GM12878 (cell line): Measurements from ENCODE around the gene ADCK1. TPM values are rescaled to one million over a fixed set of nuclear protein-coding genes. Genes with fewer than 3 reads are reported as not detected.

Experiments
- ATAC-seq: fragments of 200-7000 bp; cut with Tn5 transposase; 3 replicates; pipeline ENCODE4 v1.9.1; 2020; ENCODE audit warnings: mild to moderate bottlenecking, moderate library complexity
- BruUV-seq: library from RNA; stranded (reverse); fragments of 400-500 nt; replicated peaks from 2 replicates; lab custom pipeline; 2021; lab: Mats Ljungman, UMichigan
- CTCF ChIA-PET: fragments of 300-600 bp; sonication (Branson Sonifier 250); formaldehyde crosslinking; extraction: SDS; loops from one replicate; lab custom pipeline; 2021; ENCODE audit warnings: inconsistent platforms; lab: Yijun Ruan, JAX
- POLR2A ChIA-PET: fragments of 350-600 bp; formaldehyde crosslinking; extraction: SDS; loops from one replicate; lab custom pipeline; 2021; ENCODE audit warnings: inconsistent platforms; lab: Charles Lee
- RAD21 ChIA-PET: fragments of 300-600 bp; sonication (Branson Sonifier 250); formaldehyde crosslinking; loops from one replicate; lab custom pipeline; 2023; ENCODE audit warnings: antibody characterized with exemption; ENCODE audit not compliant: unreplicated experiment; lab: Charles Lee
- SMC1A ChIA-PET: fragments of 300-600 bp; sonication (Branson Sonifier 250); formaldehyde crosslinking; loops from one replicate; lab custom pipeline; 2023; ENCODE audit not compliant: unreplicated experiment, uncharacterized antibody; lab: Charles Lee
- DNase-seq: peaks from one replicate; pipeline ENCODE4 v3.0.0-alpha.2; 2011; ENCODE audit warnings: low read depth, low spot score
- FAIRE-seq: peaks from 3 replicates; lab custom pipeline; 2011; peaks lifted over from hg19 to GRCh38; lab: Jason Lieb, UNC
- H2AFZ ChIP-seq: 2 replicates; pipeline ENCODE4 v1.6.0; 2011; ENCODE audit warnings: low read depth, low read length, control low read depth; ENCODE audit not compliant: control insufficient read depth
- H3K27ac ChIP-seq: 2 replicates; pipeline ENCODE4 v1.5.1; 2011; ENCODE audit warnings: control low read depth; ENCODE audit not compliant: control insufficient read depth, insufficient read depth
- H3K27me3 ChIP-seq, 2 experiments: replicated peaks in 1 of 2; 2 replicates each; pipeline versions ENCODE4 v1.6.0 to v1.6.1; 2011; ENCODE audit warnings: low read length in 1 of 2; ENCODE audit not compliant: control insufficient read depth in 2 of 2, insufficient read depth in 2 of 2
- H3K36me3 ChIP-seq, 2 experiments: 2 replicates each; pipeline ENCODE4 v1.5.1; 2011; ENCODE audit warnings: low read length in 1 of 2; ENCODE audit not compliant: control insufficient read depth in 2 of 2, insufficient read depth in 2 of 2
- H3K4me1 ChIP-seq: 2 replicates; pipeline ENCODE4 v1.6.1; 2011; ENCODE audit warnings: mild to moderate bottlenecking, low read length, moderate library complexity, mixed read lengths; ENCODE audit not compliant: control insufficient read depth, insufficient read depth
- H3K4me2 ChIP-seq: 2 replicates; pipeline ENCODE4 v1.6.0; 2011; ENCODE audit warnings: control low read depth; ENCODE audit not compliant: control insufficient read depth, insufficient read depth
- H3K4me3 ChIP-seq: fragments of 200-600 bp; sonication (generic); 2 replicates; pipeline ENCODE4 v1.5.1; 2016
- H3K79me2 ChIP-seq: 2 replicates; pipeline ENCODE4 v1.6.0; 2011; ENCODE audit warnings: low read length; ENCODE audit not compliant: control insufficient read depth, insufficient read depth
- H3K9ac ChIP-seq: 2 replicates; pipeline ENCODE4 v1.8.0; 2011; ENCODE audit warnings: low read length, control low read depth, mixed read lengths; ENCODE audit not compliant: control insufficient read depth, insufficient read depth
- H3K9me3 ChIP-seq: replicated peaks from 3 replicates; pipeline ENCODE4 v1.5.1; 2011; ENCODE audit warnings: mild to moderate bottlenecking, low read length; ENCODE audit not compliant: control insufficient read depth, insufficient read depth
- H4K20me1 ChIP-seq: 2 replicates; pipeline ENCODE4 v1.6.0; 2011; ENCODE audit not compliant: control insufficient read depth, insufficient read depth
- EZH2 ChIP-seq: IDR thresholded peaks from 2 replicates; pipeline ENCODE4 v1.6.1; 2012; ENCODE audit warnings: low read depth, mild to moderate bottlenecking, control low read depth, inconsistent platforms, low read length, borderline replicate concordance; ENCODE audit not compliant: control insufficient read depth
- HCFC1 ChIP-seq: fragments of 150-350 bp; IDR thresholded peaks from 2 replicates; pipeline ENCODE4 v1.6.1; 2014; ENCODE audit warnings: low read length
- JUNB ChIP-seq: IDR thresholded peaks from 2 replicates; pipeline ENCODE4 v1.6.1; 2016; ENCODE audit warnings: antibody characterized with exemption, mild to moderate bottlenecking
- NFIC ChIP-seq: IDR thresholded peaks from 2 replicates; pipeline ENCODE4 v1.6.1; 2012; ENCODE audit warnings: low read depth, mild to moderate bottlenecking, inconsistent platforms, low read length, moderate library complexity
- NR2F1 ChIP-seq: fragments of 450-650 bp; conservative IDR thresholded peaks from 2 replicates; pipeline ENCODE4 v1.6.1; 2017; ENCODE audit warnings: mild to moderate bottlenecking
- PAX8 ChIP-seq: fragments of 450-650 bp; IDR thresholded peaks from 2 replicates; pipeline ENCODE4 v1.6.1; 2017; ENCODE audit warnings: mild to moderate bottlenecking, moderate library complexity
- RB1 ChIP-seq: fragments of 450-650 bp; formaldehyde crosslinking; IDR thresholded peaks from 2 replicates; pipeline ENCODE4 v1.6.1; 2017; ENCODE audit warnings: mild to moderate bottlenecking, borderline replicate concordance
- SRF ChIP-seq, 2 experiments: IDR thresholded peaks; 2 replicates each; pipeline ENCODE4 v1.6.1; 2011; ENCODE audit warnings: low read depth in 2 of 2, low read length in 2 of 2, mild to moderate bottlenecking in 1 of 2, moderate library complexity in 1 of 2
- STAT1 ChIP-seq: fragments of 450-650 bp; conservative IDR thresholded peaks from 2 replicates; pipeline ENCODE4 v1.6.1; 2014; ENCODE audit warnings: antibody characterized with exemption, mild to moderate bottlenecking
- TARDBP ChIP-seq: IDR thresholded peaks from 2 replicates; pipeline ENCODE4 v1.6.1; 2016; ENCODE audit warnings: borderline replicate concordance
- ZNF24 ChIP-seq: fragments of 450-650 bp; IDR thresholded peaks from 2 replicates; pipeline ENCODE4 v1.6.1; 2017; ENCODE audit warnings: antibody characterized with exemption, mild to moderate bottlenecking
- WGBS: methylation state at CpG from one replicate; pipeline ENCODE4 v1.1.6; 2016; ENCODE audit warnings: low lambda C conversion rate; ENCODE audit not compliant: insufficient replicate concordance, insufficient coverage; ENCODE audit errors: missing lambda C conversion rate; 5-methylcytosine and 5-hydroxymethylcytosine counted together
- in situ Hi-C: fragments of 300-500 bp; cut with MboI; formaldehyde crosslinking; loops from 9 replicates; pipeline ENCODE4 v1.14.3; 2018; ENCODE audit warnings: mixed read lengths
- intact Hi-C: fragments of 100-400 bp; cut with micrococcal nuclease; formaldehyde crosslinking; loops from one replicate; pipeline ENCODE4 v1.14.2; 2022; ENCODE audit not compliant: unreplicated experiment
- polyA plus RNA-seq, 11 experiments: library from polyadenylated mRNA; depleted of rRNA in 4 of 11; unstranded in 6 of 11; stranded (reverse) in 5 of 11; fragments of >200 nt; fragmentation: Nextera tagmentation in 4 of 11; fragmentation: Illumina TruSeq in 1 of 11; extraction: Ambion mirVana in 4 of 11; extraction: Trizol in 1 of 11; gene quantifications; 1 replicate in 1 of 11; 2 replicates in 10 of 11; pipeline versions ENCODE4 v1.2.1 to v1.2.3, GENCODE V29; 2011 to 2016; ENCODE audit warnings: inconsistent platforms in 2 of 11, missing spikeins in 2 of 11, low read depth in 1 of 11
- total RNA-seq, 4 experiments: library from RNA; depleted of rRNA in 3 of 4; stranded (reverse); fragments of >200 nt in 3 of 4; fragmentation: Illumina TruSeq in 1 of 4; extraction: Trizol in 1 of 4; gene quantifications; 2 replicates each; pipeline versions ENCODE4 v1.2.1 to v1.2.3, GENCODE V29; 2013 to 2021
- TF ChIP-seq, protein P1 (sequence below): fragments of 450-650 bp; formaldehyde crosslinking; IDR thresholded peaks from 2 replicates; pipeline ENCODE4 v1.4.0; 2020; ENCODE audit warnings: mild to moderate bottlenecking, moderate library complexity

The ADCK1 gene
- total and polyA plus RNA-seq, 10 of the 15 experiments (the other 5 are each of a cell fraction or from before 2014, with no cell fraction given) = 3.3 to 8.5 (median 5.1) TPM

DNA sequence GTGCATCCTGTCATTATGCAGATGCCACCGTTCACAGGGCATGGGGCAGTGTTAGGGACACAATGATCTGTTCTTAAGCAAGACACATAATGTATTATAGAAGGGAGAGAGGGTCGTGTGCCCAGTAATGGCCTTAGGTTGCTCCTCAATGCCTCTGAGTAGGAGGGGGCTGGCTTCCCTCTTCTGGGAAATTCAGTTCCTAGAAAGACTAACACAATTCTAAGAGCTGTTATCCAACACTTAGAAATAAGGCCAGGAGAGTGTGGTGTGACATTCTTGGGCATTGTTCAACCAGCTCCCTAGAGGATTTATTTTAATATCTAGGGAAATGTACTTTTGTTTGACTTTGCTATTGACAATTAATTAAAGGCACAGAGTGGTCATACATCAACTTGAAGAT is 118.5 kb downstream of the ADCK1 start:
- no peak for FAIRE-seq
- no peaks in the 10 kb centered on the region for H3K79me2 ChIP-seq
- in situ Hi-C loops = no loop called here
- intact Hi-C loops = no loop called here
- DNase-seq = no peak
- no peaks in the 10 kb centered on the region for H3K36me3 ChIP-seq
- POLR2A ChIA-PET = no interaction called here
- H3K4me2 ChIP-seq = no peak overlapping the region
- SMC1A ChIA-PET = no interaction called here
- RAD21 ChIA-PET = no interaction called here
- CTCF ChIA-PET = no interaction called here
- H4K20me1 ChIP-seq = no peaks in the 10 kb centered on the region
- no peaks in the 10 kb centered on the region for H3K27me3 ChIP-seq
- TF ChIP-seq RB1 = no peak
- TF ChIP-seq ZNF24 = no peak
- TF ChIP-seq, protein P1, sequence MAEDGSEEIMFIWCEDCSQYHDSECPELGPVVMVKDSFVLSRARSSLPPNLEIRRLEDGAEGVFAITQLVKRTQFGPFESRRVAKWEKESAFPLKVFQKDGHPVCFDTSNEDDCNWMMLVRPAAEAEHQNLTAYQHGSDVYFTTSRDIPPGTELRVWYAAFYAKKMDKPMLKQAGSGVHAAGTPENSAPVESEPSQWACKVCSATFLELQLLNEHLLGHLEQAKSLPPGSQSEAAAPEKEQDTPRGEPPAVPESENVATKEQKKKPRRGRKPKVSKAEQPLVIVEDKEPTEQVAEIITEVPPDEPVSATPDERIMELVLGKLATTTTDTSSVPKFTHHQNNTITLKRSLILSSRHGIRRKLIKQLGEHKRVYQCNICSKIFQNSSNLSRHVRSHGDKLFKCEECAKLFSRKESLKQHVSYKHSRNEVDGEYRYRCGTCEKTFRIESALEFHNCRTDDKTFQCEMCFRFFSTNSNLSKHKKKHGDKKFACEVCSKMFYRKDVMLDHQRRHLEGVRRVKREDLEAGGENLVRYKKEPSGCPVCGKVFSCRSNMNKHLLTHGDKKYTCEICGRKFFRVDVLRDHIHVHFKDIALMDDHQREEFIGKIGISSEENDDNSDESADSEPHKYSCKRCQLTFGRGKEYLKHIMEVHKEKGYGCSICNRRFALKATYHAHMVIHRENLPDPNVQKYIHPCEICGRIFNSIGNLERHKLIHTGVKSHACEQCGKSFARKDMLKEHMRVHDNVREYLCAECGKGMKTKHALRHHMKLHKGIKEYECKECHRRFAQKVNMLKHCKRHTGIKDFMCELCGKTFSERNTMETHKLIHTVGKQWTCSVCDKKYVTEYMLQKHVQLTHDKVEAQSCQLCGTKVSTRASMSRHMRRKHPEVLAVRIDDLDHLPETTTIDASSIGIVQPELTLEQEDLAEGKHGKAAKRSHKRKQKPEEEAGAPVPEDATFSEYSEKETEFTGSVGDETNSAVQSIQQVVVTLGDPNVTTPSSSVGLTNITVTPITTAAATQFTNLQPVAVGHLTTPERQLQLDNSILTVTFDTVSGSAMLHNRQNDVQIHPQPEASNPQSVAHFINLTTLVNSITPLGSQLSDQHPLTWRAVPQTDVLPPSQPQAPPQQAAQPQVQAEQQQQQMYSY = no peak
- no peak for TF ChIP-seq TARDBP
- no peak for TF ChIP-seq SRF (IDR thresholded peaks at IDR 0.05; ENCODE audit: low read depth in 2 of 2, low read length in 2 of 2)
- no peak for TF ChIP-seq NR2F1
- no peak for TF ChIP-seq HCFC1
- no peak for TF ChIP-seq PAX8
- TF ChIP-seq JUNB = no peak
- TF ChIP-seq STAT1 = no peak
- no peak for TF ChIP-seq EZH2
- TF ChIP-seq NFIC = no peak
- no peaks in the 10 kb centered on the region for H3K4me1 ChIP-seq
- H3K9ac ChIP-seq = no peak overlapping the region
- WGBS = 25% methylated on average over 2 of the region's 2 CpGs
- H3K27ac ChIP-seq = no peak overlapping the region
- H3K4me3 ChIP-seq = no peak overlapping the region
- BruUV-seq = no TSS peak
- no peaks in the 10 kb centered on the region for H3K9me3 ChIP-seq
- ATAC-seq = no peak
- no peak overlapping the region for H2AFZ ChIP-seq
